ACHN (cell line): ENCODE data around the gene ITIH3.
A peak's percentile ranks its signal among the peaks of the same experiment; 100 is the strongest.

Experiments used
- DNase-seq: peaks from one replicate; pipeline ENCODE4 v3.0.0-alpha.2; 2015
- in situ Hi-C: cut with HindIII; loops from 2 replicates; pipeline ENCODE4 v1.10.0; 2017; ENCODE audit warnings: low sequenced_read_pairs, low pct_ligation_motif_present, low pct_unique_long_range_greater_than_20kb

ITIH3 gene

DNA sequence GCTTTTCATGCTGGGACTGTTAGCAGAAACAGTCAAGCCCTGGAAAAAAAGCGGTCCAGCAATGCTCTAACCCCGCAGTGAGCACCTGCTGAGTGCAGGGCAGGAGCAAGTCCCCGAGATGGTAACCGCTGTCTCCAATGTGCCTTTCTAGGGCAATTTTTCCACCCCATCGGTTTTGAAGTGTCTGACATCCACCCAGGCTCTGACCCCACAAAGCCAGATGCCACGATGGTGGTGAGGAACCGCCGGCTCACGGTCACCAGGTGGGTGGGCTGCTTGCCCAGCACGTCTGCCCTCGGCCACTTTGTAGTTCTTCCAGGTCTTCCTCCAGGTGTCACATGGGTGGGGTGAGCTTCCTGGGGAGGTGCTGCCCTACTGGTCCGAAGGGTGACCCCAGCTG is 3.2 kb upstream of the ITIH3 start:
- in situ Hi-C loops = no loop called here
- DNase-seq = no peak

- in situ Hi-C loops = no loop called here
Measured at GRCh38 chr3:52791928-52792327, 2.7 kb upstream of the ITIH3 start.

DNA sequence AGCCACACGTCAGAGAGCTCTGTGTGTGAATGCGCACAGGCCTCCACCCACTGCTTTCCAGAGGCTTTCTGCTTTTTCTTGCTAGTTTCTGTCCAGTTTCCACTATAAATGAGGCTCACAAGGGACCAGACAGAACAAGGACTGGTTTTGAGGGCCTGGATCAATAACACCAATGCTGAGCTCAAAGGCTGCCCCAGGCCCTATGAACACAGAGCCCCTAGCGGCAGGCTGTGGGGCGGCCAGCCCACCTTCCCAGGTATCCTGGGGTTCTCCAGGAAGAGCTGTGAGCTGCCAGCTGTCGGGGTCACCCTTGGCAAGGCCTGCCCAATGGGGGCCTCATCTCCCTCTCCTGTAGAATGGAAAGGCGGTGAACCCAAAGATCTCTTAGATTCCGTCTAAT is 2.2 kb upstream of the ITIH3 start:
- DNase-seq = no peak
- in situ Hi-C loops = no loop called here

More at GRCh38 chr3:52791928-52792327, 2.7 kb upstream of the ITIH3 start:
- no peak for DNase-seq

- in situ Hi-C loops = no loop called here
Measured at GRCh38 chr3:52792961-52793695, 1.5 kb upstream of the ITIH3 start.

GRCh38 chr3:52793702-52794611 is 639 bp upstream of the ITIH3 start:
- DNase-seq = no peak
- in situ Hi-C loops = no loop called here

More at GRCh38 chr3:52792961-52793695, 1.5 kb upstream of the ITIH3 start:
- DNase-seq = no peak

DNA sequence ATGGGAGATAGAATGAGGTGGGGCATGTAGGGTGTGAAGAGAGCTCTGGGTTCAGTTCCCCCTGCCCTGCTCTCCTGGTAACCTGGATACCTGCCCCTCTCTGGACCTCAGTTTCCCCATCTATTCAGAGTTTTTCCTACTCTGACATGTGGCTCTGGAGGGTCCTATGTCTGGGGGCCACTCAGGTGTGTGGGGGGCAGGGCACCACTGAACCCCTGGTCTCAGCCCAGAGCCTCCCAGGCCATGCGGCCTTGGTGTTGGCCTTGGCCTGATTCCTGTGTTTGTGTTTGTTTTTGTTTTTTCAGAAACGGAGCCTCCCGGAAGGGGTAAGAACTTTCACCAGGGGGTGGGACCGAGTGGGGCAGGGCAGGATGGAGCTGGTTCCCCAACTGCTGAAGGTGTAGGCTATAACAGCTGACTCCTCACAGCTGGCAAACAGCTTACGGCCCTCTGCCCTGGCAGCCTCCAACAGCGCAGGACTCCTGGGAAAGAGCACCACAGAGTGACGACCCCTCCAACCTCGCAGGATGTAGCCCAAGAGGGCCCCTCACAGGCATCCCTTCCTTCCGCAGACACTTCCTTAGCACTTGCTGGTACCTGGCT is 803 bp downstream of the ITIH3 start:
- in situ Hi-C loops = no loop called here

GRCh38 chr3:52796411-52796810 is 1.8 kb downstream of the ITIH3 start:
- DNase-seq = no peak
- in situ Hi-C loops = no loop called here

More for the DNA sequence above, 803 bp downstream of the ITIH3 start:
- no peak for DNase-seq

- in situ Hi-C loops = no loop called here
- no peak for DNase-seq
Measured at GRCh38 chr3:52798376-52798977, 3.9 kb downstream of the ITIH3 start.

GRCh38 chr3:52798978-52799476 is 4.4 kb downstream of the ITIH3 start:
- in situ Hi-C loops = no loop called here

GRCh38 chr3:52800079-52800478 is 5.5 kb downstream of the ITIH3 start:
- no peak for DNase-seq
- in situ Hi-C loops = no loop called here

More at GRCh38 chr3:52798978-52799476, 4.4 kb downstream of the ITIH3 start:
- peak; percentile 24 for DNase-seq

DNA sequence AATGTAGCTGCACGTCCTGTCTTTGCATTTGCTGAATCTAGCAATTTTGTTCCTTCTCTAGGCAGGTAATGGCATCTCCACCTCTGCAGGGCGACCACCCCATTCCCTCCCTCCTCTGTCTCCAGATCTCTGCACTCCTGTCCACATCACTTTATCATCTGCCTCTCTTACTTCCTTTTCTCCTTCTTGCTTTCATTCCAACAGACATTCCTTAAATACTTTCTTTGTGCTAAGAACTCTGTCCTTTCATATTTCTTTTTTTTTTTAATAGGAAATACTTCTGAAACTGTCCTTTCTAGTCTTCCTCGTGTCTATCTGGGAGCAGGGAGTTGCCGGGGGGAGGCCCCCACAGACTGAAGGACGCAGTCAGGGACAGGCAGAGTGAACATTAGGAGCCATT is 7.2 kb downstream of the ITIH3 start:
- no peak for DNase-seq

DNA sequence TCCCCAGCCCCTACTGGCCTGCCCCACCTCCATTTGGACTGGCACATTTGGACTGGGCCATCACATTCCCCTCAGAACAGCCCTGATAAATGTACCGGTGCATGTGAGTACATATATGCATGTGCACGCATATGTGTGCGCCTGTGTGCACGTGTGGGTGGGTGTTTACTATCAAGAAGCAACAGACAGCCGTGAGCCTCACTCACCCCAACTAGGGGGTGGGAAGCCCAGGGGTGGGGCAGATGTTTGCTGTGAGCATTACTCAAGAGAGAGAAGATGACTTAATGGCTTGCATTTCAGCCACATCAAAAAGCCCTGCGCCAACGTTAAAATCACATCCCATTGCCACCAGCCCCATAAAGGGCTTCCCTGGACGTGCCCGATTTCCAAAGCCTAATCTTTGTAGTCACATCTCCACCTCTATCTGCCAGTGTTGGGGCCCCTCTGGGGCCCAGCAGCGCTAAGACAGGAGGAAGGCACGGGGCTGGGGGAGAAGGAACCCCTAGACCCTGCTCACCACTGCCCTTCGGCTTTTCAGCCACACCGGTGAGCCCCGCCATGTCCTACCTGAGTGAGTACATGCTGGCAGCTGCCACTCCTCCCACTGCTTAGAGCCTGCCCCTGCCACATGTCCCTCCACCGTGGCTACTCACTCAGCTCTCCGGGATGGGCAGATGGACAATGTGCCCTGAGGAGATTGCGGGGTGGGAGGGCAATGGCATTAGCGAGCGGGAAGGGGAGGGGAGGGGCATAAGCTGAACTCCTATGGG is 10.9 kb downstream of the ITIH3 start:
- in situ Hi-C loops = no loop called here
- no peak for DNase-seq

More for the DNA sequence above, 7.2 kb downstream of the ITIH3 start:
- in situ Hi-C loops = no loop called here

DNA sequence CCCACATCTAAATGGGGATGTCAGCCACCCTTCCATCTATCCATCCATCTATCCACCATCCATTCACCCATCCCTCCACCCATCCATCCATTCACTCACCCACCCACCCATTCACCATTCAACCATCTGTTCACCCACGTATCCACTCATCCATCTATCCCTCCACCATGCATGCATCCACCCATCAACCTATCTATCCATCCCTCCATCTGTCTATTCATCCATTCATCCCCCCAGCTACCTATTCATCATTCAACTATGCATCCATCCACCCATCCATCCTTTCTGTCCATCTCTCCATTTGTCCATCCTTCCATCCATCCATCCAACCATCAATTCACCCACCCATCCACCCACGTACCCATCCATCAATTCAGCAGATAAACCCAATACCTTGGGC is 14.6 kb downstream of the ITIH3 start:
- DNase-seq = no peak
- in situ Hi-C loops = no loop called here

DNA sequence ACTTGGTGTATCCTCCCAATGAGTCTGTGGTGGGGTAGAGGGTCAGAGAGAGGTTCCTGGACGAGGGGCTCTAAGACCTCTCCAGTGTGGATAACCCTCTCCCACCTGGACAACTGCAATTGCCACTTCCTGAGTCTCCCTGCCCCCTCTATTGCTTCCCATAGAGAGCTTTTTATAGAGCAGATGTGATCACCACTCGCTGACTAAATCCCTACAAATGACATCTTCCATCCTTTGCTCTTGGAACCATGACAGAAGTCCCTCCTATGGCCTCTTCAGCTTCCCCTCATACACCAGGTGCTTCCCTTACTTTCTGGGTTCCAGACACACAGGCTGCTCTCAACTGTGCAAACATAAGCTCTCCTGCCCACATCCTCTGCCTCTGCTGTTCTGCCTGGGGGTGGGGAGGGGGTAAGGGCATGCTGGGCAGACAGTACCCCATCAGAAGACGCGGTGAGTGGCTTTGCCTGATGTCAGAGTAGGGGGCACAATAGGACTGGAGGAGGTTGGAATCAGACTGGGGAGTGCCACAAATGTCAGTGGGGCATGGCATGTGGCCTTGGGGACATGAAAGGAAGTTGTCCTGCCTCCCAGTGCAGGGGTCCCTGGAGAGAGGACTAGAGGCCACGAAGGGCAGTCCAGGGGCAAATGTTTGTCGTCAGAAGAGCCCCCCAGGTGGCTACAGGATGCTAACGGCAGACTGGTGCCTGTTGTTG is 15.2 kb downstream of the ITIH3 start:
- DNase-seq = no peak
- in situ Hi-C loops = no loop called here

- in situ Hi-C loops = no loop called here
- DNase-seq = no peak
Measured at GRCh38 chr3:52810923-52811322, 16.3 kb downstream of the ITIH3 start.

GRCh38 chr3:52811452-52812011 is 16.9 kb downstream of the ITIH3 start:
- in situ Hi-C loops = no loop called here
- no peak for DNase-seq

DNA sequence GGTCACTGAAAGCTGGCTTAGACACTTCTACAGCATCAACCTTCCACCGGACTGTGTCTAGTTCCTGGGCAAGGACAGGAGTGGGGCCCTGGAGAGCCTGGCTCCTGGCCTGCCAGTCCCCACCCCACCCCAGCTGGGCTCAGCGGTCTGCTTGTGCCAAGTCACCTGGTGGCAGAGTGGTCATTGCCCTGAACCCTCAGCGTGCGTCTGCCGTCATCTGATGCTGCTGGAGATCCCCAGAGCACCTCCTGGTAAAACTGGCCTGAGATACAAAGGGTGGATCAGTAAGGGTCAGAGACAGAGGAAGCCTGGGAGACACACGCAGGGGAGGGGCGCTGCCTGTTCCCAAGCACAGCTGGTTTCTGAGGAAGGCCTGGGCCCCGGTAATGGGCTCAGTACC is 19.2 kb downstream of the ITIH3 start:
- DNase-seq = no peak
- in situ Hi-C loops = no loop called here
